Measurements from ENCODE around the gene SPEN. TPM values are rescaled to one million over a fixed set of nuclear protein-coding genes. Genes with fewer than 3 reads are reported as not detected.

The SPEN gene
- total and polyA plus RNA-seq, 10 of the 15 experiments (the other 5 are each of a cell fraction or from before 2014, with no cell fraction given) = 5.2 to 58.7 (median 20.1) TPM

GRCh38 chr1:15918962-15919715, 71.6 kb downstream of the SPEN start (continued):
- TF ChIP-seq TCF12 (IDR thresholded peaks at IDR 0.05; ENCODE audit: low read depth, low read length) = peak; percentile 68; the same call in 1 of the 2 replicates
- TF ChIP-seq HDAC6 (IDR thresholded peaks at IDR 0.05; ENCODE audit: unreplicated experiment) = no peak
- TF ChIP-seq MYC (IDR thresholded peaks at IDR 0.05; ENCODE audit: insufficient read depth, insufficient read length, insufficient replicate concordance, low read length, severe bottlenecking) = no peak
- TF ChIP-seq MLLT1 (IDR thresholded peaks at IDR 0.05) = 0 out of 2 replicates have a peak, but pooled peaks have one; percentile 32
- TF ChIP-seq NFYA (IDR thresholded peaks at IDR 0.05; ENCODE audit: borderline replicate concordance, low read depth, low read length) = no peak
- TF ChIP-seq KDM1A (IDR thresholded peaks at IDR 0.05; ENCODE audit: borderline replicate concordance) = no peak
- peak; percentile 42; the same call in 1 of the 2 replicates for TF ChIP-seq GABPA (IDR thresholded peaks at IDR 0.05; ENCODE audit: low read depth)
- TF ChIP-seq STAT3 (IDR thresholded peaks at IDR 0.05; ENCODE audit: low read depth, low read length) = 0 out of 2 replicates have a peak, but pooled peaks have one; percentile 30
- TF ChIP-seq MEF2A (IDR thresholded peaks at IDR 0.05; ENCODE audit: insufficient read depth, low read depth, low read length) = peak; percentile 83
- TF ChIP-seq, protein P1, sequence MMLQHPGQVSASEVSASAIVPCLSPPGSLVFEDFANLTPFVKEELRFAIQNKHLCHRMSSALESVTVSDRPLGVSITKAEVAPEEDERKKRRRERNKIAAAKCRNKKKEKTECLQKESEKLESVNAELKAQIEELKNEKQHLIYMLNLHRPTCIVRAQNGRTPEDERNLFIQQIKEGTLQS (IDR thresholded peaks at IDR 0.05; ENCODE audit: borderline replicate concordance, extremely low read depth, low read depth, low read length) = no peak
- no peak for TF ChIP-seq REST (IDR thresholded peaks at IDR 0.05; ENCODE audit: low read depth, low read length)
- TF ChIP-seq, protein P2, sequence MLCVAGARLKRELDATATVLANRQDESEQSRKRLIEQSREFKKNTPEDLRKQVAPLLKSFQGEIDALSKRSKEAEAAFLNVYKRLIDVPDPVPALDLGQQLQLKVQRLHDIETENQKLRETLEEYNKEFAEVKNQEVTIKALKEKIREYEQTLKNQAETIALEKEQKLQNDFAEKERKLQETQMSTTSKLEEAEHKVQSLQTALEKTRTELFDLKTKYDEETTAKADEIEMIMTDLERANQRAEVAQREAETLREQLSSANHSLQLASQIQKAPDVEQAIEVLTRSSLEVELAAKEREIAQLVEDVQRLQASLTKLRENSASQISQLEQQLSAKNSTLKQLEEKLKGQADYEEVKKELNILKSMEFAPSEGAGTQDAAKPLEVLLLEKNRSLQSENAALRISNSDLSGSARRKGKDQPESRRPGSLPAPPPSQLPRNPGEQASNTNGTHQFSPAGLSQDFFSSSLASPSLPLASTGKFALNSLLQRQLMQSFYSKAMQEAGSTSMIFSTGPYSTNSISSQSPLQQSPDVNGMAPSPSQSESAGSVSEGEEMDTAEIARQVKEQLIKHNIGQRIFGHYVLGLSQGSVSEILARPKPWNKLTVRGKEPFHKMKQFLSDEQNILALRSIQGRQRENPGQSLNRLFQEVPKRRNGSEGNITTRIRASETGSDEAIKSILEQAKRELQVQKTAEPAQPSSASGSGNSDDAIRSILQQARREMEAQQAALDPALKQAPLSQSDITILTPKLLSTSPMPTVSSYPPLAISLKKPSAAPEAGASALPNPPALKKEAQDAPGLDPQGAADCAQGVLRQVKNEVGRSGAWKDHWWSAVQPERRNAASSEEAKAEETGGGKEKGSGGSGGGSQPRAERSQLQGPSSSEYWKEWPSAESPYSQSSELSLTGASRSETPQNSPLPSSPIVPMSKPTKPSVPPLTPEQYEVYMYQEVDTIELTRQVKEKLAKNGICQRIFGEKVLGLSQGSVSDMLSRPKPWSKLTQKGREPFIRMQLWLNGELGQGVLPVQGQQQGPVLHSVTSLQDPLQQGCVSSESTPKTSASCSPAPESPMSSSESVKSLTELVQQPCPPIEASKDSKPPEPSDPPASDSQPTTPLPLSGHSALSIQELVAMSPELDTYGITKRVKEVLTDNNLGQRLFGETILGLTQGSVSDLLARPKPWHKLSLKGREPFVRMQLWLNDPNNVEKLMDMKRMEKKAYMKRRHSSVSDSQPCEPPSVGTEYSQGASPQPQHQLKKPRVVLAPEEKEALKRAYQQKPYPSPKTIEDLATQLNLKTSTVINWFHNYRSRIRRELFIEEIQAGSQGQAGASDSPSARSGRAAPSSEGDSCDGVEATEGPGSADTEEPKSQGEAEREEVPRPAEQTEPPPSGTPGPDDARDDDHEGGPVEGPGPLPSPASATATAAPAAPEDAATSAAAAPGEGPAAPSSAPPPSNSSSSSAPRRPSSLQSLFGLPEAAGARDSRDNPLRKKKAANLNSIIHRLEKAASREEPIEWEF (IDR thresholded peaks at IDR 0.05; ENCODE audit: insufficient replicate concordance, low read depth, low read length) = no peak
- TF ChIP-seq, protein P3, sequence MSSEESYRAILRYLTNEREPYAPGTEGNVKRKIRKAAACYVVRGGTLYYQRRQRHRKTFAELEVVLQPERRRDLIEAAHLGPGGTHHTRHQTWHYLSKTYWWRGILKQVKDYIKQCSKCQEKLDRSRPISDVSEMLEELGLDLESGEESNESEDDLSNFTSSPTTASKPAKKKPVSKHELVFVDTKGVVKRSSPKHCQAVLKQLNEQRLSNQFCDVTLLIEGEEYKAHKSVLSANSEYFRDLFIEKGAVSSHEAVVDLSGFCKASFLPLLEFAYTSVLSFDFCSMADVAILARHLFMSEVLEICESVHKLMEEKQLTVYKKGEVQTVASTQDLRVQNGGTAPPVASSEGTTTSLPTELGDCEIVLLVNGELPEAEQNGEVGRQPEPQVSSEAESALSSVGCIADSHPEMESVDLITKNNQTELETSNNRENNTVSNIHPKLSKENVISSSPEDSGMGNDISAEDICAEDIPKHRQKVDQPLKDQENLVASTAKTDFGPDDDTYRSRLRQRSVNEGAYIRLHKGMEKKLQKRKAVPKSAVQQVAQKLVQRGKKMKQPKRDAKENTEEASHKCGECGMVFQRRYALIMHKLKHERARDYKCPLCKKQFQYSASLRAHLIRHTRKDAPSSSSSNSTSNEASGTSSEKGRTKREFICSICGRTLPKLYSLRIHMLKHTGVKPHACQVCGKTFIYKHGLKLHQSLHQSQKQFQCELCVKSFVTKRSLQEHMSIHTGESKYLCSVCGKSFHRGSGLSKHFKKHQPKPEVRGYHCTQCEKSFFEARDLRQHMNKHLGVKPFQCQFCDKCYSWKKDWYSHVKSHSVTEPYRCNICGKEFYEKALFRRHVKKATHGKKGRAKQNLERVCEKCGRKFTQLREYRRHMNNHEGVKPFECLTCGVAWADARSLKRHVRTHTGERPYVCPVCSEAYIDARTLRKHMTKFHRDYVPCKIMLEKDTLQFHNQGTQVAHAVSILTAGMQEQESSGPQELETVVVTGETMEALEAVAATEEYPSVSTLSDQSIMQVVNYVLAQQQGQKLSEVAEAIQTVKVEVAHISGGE (CRISPR knock-in tag; IDR thresholded peaks at IDR 0.05) = no peak
